K562 (cell line): ENCODE data around the gene PTPRO. TPM values are rescaled to one million over a fixed set of nuclear protein-coding genes. Genes with fewer than 3 reads are reported as not detected.

Experiments
- ESRRB ChIP-seq: fragments of 250-450 bp; sonication (Bioruptor Pico); IDR thresholded peaks from 2 replicates; pipeline ENCODE4 v1.5.0; 2020; ENCODE audit warnings: mild to moderate bottlenecking, moderate library complexity, borderline replicate concordance
- FOXJ2 ChIP-seq: fragments of 200-800 bp; sonication (Bioruptor generic); IDR thresholded peaks from 2 replicates; pipeline ENCODE4 v1.6.1; 2016; ENCODE audit warnings: missing genetic modification characterization, missing compliant biosample characterization
- SIRT6 ChIP-seq: IDR thresholded peaks from one replicate; pipeline ENCODE4 v1.6.1; 2012; ENCODE audit warnings: low read depth, mild to moderate bottlenecking, control low read depth, inconsistent platforms, low read length, moderate library complexity
- ZKSCAN8 ChIP-seq: fragments of 200-800 bp; sonication (Bioruptor generic); IDR thresholded peaks from 2 replicates; pipeline ENCODE4 v1.6.1; 2016; ENCODE audit warnings: missing genetic modification characterization, missing compliant biosample characterization
- ZNF696 ChIP-seq: fragments of 250-450 bp; sonication (Bioruptor Pico); conservative IDR thresholded peaks from 2 replicates; pipeline ENCODE4 v1.4.0; 2020; ENCODE audit warnings: mild to moderate bottlenecking, moderate library complexity
- polyA plus RNA-seq, 8 experiments: library from polyadenylated mRNA; depleted of rRNA in 4 of 8; stranded (reverse) in 5 of 8; unstranded in 3 of 8; fragments of >200 nt; fragmentation: Nextera tagmentation in 2 of 8; fragmentation: Illumina TruSeq in 1 of 8; extraction: Ambion mirVana in 2 of 8; extraction: Trizol in 1 of 8; gene quantifications; 2 replicates each; pipeline versions ENCODE4 v1.2.1 to v1.2.3, GENCODE V29; 2011 to 2014; ENCODE audit warnings: inconsistent platforms in 1 of 8, missing spikeins in 1 of 8
- total RNA-seq, 7 experiments: library from RNA; depleted of rRNA in 6 of 7; stranded (reverse); fragments of >200 nt in 6 of 7; fragmentation: Illumina TruSeq in 2 of 7; extraction: Trizol in 2 of 7; gene quantifications; 2 replicates each; pipeline versions ENCODE4 v1.2.1 to v1.2.3, GENCODE V29; 2011 to 2021; ENCODE audit warnings: low replicate concordance in 1 of 7
- TF ChIP-seq, protein P1 (sequence below), 2 experiments: fragments of 450-650 bp in 1 of 2; sonication (generic) in 1 of 2; formaldehyde crosslinking in 1 of 2; IDR thresholded peaks; 2 replicates each; pipeline versions ENCODE4 v1.7.1 to v1.9.0; 2016 to 2022; ENCODE audit warnings: inconsistent platforms in 1 of 2, mild to moderate bottlenecking in 1 of 2, missing genetic modification reagents in 1 of 2
- TF ChIP-seq, protein P2 (sequence below): fragments of 450-650 bp; formaldehyde crosslinking; IDR thresholded peaks from 2 replicates; pipeline ENCODE4 v1.4.0; 2020; ENCODE audit warnings: mild to moderate bottlenecking, moderate library complexity

PTPRO gene
- total and polyA plus RNA-seq, 9 of the 15 experiments (the other 6 are each of a cell fraction or from before 2014, with no cell fraction given): 0.22 TPM; not detected in 8

DNA sequence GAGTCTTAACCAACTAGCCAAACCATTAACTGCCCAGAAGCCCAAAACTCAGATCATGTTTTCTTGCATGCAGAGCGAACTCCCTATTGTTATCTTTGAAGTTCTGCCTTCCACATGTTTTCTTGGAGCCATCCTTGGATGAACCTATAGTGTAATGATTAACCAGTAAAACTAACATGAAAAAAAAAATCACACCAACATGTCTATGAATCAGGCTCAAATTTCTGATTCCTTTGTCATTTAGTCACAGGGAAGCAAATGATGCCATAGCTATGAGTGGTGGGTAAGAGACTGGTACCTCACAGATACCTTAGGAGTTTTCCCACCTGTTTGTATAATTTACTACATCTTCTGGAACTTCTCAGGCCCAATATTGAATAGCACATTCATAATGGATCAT is 70.7 kb downstream of the PTPRO start (continued):
- TF ChIP-seq, protein P1, sequence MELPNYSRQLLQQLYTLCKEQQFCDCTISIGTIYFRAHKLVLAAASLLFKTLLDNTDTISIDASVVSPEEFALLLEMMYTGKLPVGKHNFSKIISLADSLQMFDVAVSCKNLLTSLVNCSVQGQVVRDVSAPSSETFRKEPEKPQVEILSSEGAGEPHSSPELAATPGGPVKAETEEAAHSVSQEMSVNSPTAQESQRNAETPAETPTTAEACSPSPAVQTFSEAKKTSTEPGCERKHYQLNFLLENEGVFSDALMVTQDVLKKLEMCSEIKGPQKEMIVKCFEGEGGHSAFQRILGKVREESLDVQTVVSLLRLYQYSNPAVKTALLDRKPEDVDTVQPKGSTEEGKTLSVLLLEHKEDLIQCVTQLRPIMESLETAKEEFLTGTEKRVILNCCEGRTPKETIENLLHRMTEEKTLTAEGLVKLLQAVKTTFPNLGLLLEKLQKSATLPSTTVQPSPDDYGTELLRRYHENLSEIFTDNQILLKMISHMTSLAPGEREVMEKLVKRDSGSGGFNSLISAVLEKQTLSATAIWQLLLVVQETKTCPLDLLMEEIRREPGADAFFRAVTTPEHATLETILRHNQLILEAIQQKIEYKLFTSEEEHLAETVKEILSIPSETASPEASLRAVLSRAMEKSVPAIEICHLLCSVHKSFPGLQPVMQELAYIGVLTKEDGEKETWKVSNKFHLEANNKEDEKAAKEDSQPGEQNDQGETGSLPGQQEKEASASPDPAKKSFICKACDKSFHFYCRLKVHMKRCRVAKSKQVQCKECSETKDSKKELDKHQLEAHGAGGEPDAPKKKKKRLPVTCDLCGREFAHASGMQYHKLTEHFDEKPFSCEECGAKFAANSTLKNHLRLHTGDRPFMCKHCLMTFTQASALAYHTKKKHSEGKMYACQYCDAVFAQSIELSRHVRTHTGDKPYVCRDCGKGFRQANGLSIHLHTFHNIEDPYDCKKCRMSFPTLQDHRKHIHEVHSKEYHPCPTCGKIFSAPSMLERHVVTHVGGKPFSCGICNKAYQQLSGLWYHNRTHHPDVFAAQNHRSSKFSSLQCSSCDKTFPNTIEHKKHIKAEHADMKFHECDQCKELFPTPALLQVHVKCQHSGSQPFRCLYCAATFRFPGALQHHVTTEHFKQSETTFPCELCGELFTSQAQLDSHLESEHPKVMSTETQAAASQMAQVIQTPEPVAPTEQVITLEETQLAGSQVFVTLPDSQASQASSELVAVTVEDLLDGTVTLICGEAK (IDR thresholded peaks at IDR 0.05): no peak
- TF ChIP-seq, protein P1 (CRISPR knock-in tag; IDR thresholded peaks at IDR 0.05): no peak
- no peak for TF ChIP-seq ESRRB (CRISPR knock-in tag)
- no peak for TF ChIP-seq ZNF696 (CRISPR knock-in tag)
- TF ChIP-seq, protein P2, sequence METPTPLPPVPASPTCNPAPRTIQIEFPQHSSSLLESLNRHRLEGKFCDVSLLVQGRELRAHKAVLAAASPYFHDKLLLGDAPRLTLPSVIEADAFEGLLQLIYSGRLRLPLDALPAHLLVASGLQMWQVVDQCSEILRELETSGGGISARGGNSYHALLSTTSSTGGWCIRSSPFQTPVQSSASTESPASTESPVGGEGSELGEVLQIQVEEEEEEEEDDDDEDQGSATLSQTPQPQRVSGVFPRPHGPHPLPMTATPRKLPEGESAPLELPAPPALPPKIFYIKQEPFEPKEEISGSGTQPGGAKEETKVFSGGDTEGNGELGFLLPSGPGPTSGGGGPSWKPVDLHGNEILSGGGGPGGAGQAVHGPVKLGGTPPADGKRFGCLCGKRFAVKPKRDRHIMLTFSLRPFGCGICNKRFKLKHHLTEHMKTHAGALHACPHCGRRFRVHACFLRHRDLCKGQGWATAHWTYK (CRISPR knock-in tag): no peak
- no peak for TF ChIP-seq ZKSCAN8 (CRISPR knock-in tag)
- TF ChIP-seq SIRT6: no peak
- TF ChIP-seq FOXJ2 (tag): no peak
